Stimulated activated CD8-positive, alpha-beta memory T cell treated with anti-CD3 and anti-CD28 coated beads, Interleukin-7, amount 100 ng/mL, for 1 hour (primary cell): ENCODE data around the gene LYPD6B.

Source experiments
- DNase-seq, 2 donors: peaks; one replicate each; pipeline ENCODE4 v3.0.0-alpha.2; 2020; ENCODE audit warnings: low read depth in 2 of 2

Gene LYPD6B

DNA sequence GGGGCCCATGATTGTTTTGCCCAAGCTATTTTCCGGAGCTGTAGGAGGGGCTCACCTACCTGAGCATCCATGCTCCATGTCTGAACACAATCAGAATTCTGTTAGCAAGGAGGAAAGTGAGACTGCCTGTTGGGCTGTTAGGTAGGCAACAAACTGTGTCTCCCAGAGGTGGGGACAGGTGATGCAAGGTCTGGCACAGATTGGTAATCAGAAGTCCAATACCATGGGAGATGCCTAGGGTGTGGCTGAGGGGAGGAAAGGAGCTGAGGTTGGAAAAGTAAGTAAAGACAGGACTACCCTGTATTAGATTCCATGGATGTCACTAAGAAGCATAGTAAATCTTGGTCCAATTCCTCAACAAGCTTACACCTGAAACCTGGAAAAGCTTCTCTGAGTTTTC, 3.0 kb downstream of the LYPD6B start:
- no peak for DNase-seq

DNA sequence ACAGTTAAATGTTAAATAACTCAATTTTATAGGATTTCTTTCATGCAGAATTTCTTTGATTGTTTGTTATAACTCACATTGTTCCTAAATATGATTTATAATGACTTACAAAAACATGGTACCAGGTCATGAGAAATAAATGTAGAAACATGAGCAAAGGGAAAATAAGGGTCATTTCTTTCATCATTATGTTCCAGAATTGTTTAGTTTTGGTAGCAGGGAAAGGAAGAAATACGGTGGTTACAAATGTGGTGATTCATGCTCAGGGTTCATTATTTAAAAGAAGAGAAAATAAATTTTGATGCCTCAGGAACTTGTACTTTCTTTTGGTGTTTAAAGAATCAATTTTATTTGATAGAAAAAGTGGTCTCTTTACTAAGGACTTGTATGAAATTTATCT, 4.4 kb downstream of the LYPD6B start:
- DNase-seq, result no peak

GRCh38 chr2:149044500-149044899, 6.0 kb downstream of the LYPD6B start:
- DNase-seq, result no peak

- no peak for DNase-seq
Measured at GRCh38 chr2:149047118-149047517, 8.6 kb downstream of the LYPD6B start.

- no peak for DNase-seq
Measured at GRCh38 chr2:149049142-149049541, 10.6 kb downstream of the LYPD6B start.

DNA sequence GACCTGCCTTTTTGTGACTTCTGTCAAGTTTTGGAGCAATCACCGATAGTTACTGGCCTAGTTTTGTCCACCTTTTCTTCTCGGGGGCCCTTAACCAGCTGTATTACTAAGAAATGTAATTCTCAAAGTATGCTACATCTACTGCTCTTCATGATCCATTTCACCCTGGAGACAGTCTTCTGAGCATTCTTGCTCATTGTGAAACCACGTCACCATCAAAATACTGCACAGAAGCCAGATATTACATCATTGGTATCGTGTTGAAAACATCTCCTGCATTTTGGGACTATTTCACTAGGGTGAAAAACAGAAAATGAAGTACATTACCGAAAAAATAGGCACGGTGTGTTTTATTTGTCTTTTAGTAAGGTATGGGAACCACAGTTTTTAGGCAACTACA, 11.7 kb downstream of the LYPD6B start:
- no peak for DNase-seq

- no peak for DNase-seq
Measured at GRCh38 chr2:149055751-149056150, 17.3 kb downstream of the LYPD6B start.

GRCh38 chr2:149056541-149057255, 18.2 kb downstream of the LYPD6B start:
- no peak for DNase-seq

GRCh38 chr2:149057401-149057800, 18.9 kb downstream of the LYPD6B start:
- no peak for DNase-seq

- DNase-seq, result no peak
Measured at GRCh38 chr2:149058936-149059335, 20.4 kb downstream of the LYPD6B start.

DNA sequence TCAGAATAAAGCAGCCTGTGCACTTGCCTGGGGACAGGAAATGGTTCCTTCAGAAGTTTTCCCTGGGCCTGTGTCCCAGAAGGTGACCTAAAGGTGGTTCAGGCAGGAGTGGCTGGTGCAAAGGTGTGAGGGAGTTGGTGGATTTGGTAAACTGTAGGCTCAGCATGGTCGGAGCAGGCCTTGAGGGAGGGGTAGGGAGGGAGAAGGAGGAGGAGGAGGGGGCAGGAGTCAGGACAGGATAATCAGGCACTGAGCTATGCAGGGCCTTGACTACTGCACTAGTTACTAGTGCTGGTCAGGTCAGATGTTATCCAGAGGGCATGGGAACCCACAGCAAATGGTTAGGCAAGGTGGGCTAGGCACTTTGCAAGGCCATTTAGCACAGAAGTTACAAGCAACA, 21.3 kb downstream of the LYPD6B start:
- no peak for DNase-seq

DNA sequence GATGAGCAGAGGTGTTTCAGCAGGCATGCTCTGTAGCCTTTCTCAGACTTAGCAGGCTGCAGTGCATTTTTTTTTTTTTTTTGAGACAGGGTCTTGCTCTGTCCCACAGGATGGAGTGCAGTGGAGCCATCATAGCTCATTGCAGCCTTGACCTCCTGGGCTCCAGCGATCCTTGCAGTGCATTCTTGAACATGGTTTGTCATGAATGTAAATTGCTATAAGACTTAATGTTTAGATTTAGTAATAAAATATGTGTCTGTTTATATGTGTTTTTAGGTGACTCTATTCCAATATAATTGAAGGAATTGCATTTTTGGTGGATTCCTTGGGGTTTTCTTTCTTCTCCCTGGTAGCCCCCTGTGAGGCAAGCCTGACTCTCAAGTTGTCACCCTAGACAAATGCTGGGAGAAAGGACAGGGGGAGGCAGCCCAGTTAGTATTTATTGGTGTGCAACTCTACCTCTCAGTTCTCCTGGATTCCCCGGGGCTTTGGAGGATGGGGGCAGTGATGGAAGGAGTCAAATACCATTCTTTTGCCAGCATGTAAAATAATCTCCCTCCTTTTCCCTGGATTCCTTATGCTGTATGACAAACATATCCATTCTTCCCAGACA, 22.7 kb downstream of the LYPD6B start:
- no peak for DNase-seq

DNA sequence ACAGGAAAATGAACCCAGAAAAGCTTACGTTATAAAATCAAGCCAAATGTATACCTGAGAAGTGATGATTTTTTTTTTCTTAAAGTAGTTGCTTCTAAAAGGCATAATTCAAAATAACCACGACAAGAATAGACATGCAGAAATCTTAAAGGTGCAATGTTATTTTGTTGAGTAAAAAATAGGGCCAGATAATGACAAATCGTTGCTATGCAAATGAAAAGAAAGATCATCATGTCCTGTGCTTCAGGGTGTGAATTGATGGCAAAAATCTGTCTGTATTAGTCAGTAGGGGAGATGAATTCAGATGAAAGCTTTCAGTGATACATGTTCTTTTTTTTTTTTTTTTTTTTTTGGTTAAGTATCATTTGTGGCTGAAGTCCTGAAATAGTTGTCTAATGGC, 24.0 kb downstream of the LYPD6B start:
- no peak for DNase-seq

DNA sequence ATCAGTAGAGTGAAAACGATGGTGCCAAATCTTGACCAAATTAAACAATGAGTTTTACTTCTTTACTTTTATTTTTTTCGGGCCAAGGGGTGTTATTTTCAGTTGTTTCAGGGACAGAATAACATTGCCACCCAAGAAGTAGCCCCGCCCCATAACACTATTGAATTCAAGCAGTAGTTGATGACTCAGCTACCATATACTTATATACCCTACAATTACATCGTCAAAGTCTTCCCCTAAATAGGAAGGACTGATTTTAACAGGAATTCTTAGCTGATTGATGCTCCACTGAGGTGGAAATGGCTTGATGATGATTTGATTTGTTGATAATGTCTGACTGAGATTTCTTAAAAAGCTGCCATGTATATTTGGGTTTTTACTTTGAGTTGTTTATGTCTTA, 24.7 kb downstream of the LYPD6B start:
- DNase-seq, result no peak

GRCh38 chr2:149064365-149064841, 25.9 kb downstream of the LYPD6B start:
- no peak for DNase-seq

DNA sequence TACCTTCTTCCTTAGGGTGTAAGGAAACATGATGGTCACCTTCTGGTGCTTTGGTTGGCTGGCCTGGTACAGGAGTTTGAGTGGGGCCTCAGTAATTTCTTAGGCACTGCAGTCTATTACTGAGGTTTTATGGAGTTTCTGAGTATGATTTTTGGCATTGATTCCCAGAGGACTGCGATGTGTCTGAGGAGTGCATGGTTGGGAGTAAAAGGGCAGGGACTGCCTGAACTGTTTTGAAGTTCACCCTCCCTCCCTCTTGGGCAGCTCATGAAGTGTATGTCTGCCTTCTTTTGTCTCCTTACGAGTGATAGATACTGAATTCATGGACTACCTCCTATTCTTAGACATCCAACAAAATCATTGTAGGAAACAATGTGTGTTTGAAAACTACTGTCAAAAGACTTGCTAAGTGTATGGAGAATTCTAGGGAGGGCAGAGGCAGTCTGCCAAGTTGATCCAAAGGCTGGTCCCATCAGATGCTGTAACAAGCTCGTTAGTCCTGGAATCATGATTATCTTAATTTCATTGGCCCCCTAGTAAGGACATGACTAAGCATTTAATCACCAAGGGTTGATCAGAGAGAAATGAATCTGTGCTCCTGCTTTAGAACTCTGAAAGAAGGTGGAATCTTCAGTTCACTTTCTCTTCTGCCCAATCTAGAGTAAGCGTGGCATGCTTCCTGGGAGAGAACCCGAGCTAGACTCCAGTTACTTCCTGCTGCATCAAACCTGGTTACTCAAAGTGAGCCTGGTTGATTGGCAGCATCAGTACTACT, 26.5 kb downstream of the LYPD6B start:
- no peak for DNase-seq

- no peak for DNase-seq
Measured at GRCh38 chr2:149068225-149068995, 29.9 kb downstream of the LYPD6B start.

- DNase-seq, result no peak
Measured at GRCh38 chr2:149068996-149069888, 30.7 kb downstream of the LYPD6B start.

DNA sequence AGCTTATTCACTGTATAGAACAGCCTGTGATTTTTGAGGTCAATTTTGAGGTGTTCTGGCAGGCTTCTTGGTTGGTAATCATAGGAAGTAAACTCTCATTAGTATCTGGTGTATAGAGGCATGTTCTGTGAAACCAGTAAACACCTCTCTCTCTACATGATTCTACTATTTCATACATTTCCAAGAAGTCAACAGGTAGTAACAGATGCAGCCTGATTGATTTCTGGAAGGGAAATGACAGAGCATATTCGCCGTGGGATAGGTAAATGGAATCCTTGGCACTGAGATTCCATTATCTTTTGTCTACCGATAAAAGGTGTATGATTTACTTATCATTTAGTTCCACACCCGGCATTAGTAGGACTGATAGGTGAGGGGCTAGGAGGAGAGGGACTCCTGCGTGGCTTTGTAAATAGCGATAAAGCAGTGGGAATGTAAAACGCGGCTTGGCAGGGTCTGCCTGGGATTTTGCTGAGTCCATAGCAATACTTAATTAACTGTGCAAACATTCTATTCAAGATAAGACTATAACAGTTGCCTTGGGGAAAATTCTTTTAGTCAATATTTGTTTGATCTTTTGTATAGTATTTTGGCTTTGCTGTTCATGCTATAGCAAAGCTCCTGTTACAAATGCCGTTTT, 32.3 kb downstream of the LYPD6B start:
- no peak for DNase-seq

DNA sequence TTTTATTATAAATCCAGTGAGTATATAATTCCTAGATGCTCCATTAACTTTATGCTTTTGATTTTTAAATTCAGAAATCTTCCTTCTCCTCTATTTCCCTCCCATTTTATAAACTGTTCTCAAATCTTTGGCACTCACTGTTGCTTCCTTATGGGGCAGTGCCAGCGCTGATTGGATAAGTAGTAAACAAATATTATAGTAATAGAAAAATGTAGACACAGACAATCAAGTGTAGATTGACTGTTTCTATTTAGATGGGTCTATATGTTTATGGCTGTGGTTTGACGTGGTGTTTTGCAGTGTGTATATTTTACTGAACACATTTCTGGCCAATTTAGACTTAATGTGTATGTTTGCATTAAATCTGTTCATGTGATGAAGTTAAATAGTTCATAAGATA, 36.6 kb downstream of the LYPD6B start:
- no peak for DNase-seq

DNA sequence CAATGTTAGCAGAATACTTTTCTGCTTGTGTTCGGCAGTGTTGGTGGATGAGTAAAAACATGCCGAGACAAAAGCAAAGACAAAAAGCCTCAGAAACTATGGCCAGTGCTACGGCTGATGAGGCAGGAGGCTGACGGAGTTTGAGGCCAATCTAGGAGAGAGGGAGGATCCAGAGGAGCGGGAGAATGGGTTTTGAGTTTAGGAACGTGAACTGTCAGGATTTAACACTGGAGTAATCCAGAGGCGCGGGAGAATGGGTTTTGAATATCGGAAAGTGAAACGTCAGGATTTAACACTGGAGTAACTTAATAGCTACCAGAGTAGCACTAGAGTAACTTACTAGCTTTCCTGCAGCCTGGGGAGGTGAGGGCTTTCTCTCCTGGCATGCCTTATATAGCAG, 37.4 kb downstream of the LYPD6B start:
- no peak for DNase-seq
